ENCODE results near the gene KCNJ6. TPM values are rescaled to one million over a fixed set of nuclear protein-coding genes. Genes with fewer than 3 reads are reported as not detected.

KCNJ6 gene
- total RNA-seq, 1 experiment from 2014 or later = 1.2 TPM

DNA sequence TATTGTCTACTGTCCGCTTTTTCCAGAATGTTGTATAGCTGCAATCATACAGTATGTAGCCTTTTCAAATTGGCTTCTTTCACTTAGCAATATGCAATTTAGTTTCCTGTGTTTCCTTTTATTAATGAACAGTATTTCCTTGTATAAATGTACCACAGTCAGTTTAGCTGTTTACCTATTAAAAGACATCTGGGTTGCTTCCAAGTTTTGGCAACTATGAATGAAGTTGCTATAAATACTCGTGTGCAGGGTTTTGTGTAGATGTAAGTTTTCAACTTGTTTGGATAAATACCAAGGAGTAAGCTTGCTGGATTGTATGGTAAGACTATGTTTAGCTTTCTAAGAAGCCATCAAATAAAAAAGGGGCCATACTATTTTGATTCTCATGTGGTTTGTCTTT lies 24.4 kb upstream of the KCNJ6 start:
- H3K4me2 ChIP-seq (ENCODE audit: insufficient read depth, insufficient read length, low read length) = no peak overlapping the region
- no peaks in the 10 kb centered on the region for H3K9me3 ChIP-seq (ENCODE audit: control insufficient read depth, low read depth, low read length)
- no peaks in the 10 kb centered on the region for H4K20me1 ChIP-seq (ENCODE audit: control insufficient read depth, insufficient read depth, insufficient read length)
- no peak overlapping the region for H3K18ac ChIP-seq (ENCODE audit: insufficient read length, low read depth, low read length)
- no peak for TF ChIP-seq CTCF (conservative IDR thresholded peaks at IDR 0.05)
- no peak overlapping the region for H2AFZ ChIP-seq (ENCODE audit: low read length)
- H3K27me3 ChIP-seq (ENCODE audit: insufficient read depth, low read length) = no peaks in the 10 kb centered on the region
- H2BK5ac ChIP-seq (ENCODE audit: insufficient read length, low read length) = no peak overlapping the region
- H3T11ph ChIP-seq (ENCODE audit: low read length) = no peak overlapping the region
- no peak overlapping the region for H3K14ac ChIP-seq (ENCODE audit: insufficient read depth, low read length)
- no peak overlapping the region for H3K9ac ChIP-seq (ENCODE audit: extremely low read depth, insufficient read length, low read length)
- no peak overlapping the region for H3K27ac Mint-ChIP-seq
- no peaks in the 10 kb centered on the region for H3K79me1 ChIP-seq (ENCODE audit: insufficient read depth, low read depth, low read length, poor library complexity, severe bottlenecking)
- no peak overlapping the region for H4K5ac ChIP-seq (ENCODE audit: insufficient read length, low read depth, low read length)
- H3K4me1 Mint-ChIP-seq = no peaks in the 10 kb centered on the region
- H3K23me2 ChIP-seq (ENCODE audit: insufficient read length, low read depth, low read length, poor library complexity, severe bottlenecking) = no peaks in the 10 kb centered on the region
- no peak overlapping the region for H2BK120ac ChIP-seq (ENCODE audit: low read depth, low read length, poor library complexity, severe bottlenecking)
- H3K9me3 Mint-ChIP-seq = peaks cover 2 to 9% of the 10 kb centered on the region in 2 experiments; a peak in 4 of 5 replicates
- H2BK15ac ChIP-seq (ENCODE audit: low read depth, low read length) = no peak overlapping the region
- H2AK5ac ChIP-seq (ENCODE audit: insufficient read length, low read length) = no peak overlapping the region
- H3K4me1 ChIP-seq (ENCODE audit: insufficient read depth, low read length) = no peaks in the 10 kb centered on the region
- no peak overlapping the region for H3K23ac ChIP-seq (ENCODE audit: insufficient read length, low read depth, low read length)
- H2BK20ac ChIP-seq (ENCODE audit: low read depth, low read length, poor library complexity, severe bottlenecking) = no peak overlapping the region
- H3K27ac ChIP-seq (ENCODE audit: insufficient read length, low read depth, low read length) = no peak overlapping the region
- no peaks in the 10 kb centered on the region for H3K79me2 ChIP-seq (ENCODE audit: insufficient read depth, low read length)
- no peak overlapping the region for H3K56ac ChIP-seq (ENCODE audit: insufficient read length, low read depth, low read length)
- no peak overlapping the region for H3K4ac ChIP-seq (ENCODE audit: low read depth, low read length)
- no peak overlapping the region for H4K91ac ChIP-seq (ENCODE audit: insufficient read length, low read depth, low read length)
- H4K8ac ChIP-seq (replicated peaks; ENCODE audit: insufficient read length, low read depth, low read length) = no peak overlapping the region
- WGBS (ENCODE audit: extremely low coverage, insufficient read length, low lambda C conversion rate) = no CpG with 5 or more reads among the region's 2 CpGs
- no peak overlapping the region for H2BK12ac ChIP-seq (ENCODE audit: insufficient read length, low read depth, low read length)
- DNase-seq = no peak
- H3K27me3 Mint-ChIP-seq (ENCODE audit: low read depth) = no peaks in the 10 kb centered on the region; the same call in 1 of the 2 replicates
- no peak overlapping the region for H3K4me3 Mint-ChIP-seq
- no peaks in the 10 kb centered on the region for H3K36me3 Mint-ChIP-seq (ENCODE audit: insufficient read depth in 1 of 3, low read depth in 3 of 3)

All from H9 (cell line).